Nephron progenitor cell (in vitro differentiated cells): ENCODE results near the gene OR2AJ1.

Experiments
- DNase-seq: peaks from one replicate; pipeline ENCODE4 v3.0.0; 2021
- H3K27ac Mint-ChIP-seq: 2 replicates; pipeline ENCODE4 v1.8.0; 2021; ENCODE audit warnings: mild to moderate bottlenecking, moderate library complexity, mixed read lengths
- H3K27me3 Mint-ChIP-seq: 2 replicates; pipeline ENCODE4 v1.8.0; 2021; ENCODE audit warnings: mild to moderate bottlenecking, low read depth, mixed read lengths; ENCODE audit not compliant: poor library complexity
- H3K36me3 Mint-ChIP-seq: 2 replicates; pipeline ENCODE4 v1.8.0; 2021; ENCODE audit warnings: low read depth, mixed read lengths
- H3K4me1 Mint-ChIP-seq: 2 replicates; pipeline ENCODE4 v1.8.0; 2021; ENCODE audit warnings: mixed read lengths
- H3K4me3 Mint-ChIP-seq: 2 replicates; pipeline ENCODE4 v1.8.0; 2021; ENCODE audit warnings: mild to moderate bottlenecking, moderate library complexity, mixed read lengths
- H3K9me3 Mint-ChIP-seq: 2 replicates; pipeline ENCODE4 v1.8.0; 2021; ENCODE audit warnings: mild to moderate bottlenecking, moderate library complexity, mixed read lengths
- TF ChIP-seq, protein P1 (sequence below): fragments of 200-600 bp; sonication (generic); IDR thresholded peaks from 2 replicates; pipeline ENCODE4 v1.5.0; 2021; ENCODE audit warnings: antibody characterized with exemption

OR2AJ1 gene

DNA sequence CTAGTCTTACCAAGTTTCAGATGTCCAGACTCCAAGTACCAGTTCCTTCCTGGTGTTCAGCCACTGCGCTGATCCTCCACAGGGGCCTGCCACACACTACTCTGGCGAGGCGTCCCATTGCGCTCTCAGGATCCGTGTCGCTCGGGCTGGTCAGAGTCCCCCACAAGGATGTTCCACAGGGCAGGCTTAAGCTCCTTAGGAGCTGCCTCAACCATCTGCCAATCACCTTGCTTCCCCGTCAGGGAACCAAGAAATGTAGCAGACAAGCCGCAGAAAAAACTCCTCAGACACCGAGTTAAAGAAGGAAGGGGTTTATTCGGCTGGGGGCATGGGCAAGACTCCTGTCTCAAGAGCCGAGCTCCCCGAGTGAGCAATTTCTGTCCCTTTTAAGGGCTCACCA is 19.5 kb upstream of the OR2AJ1 start:
- H3K36me3 Mint-ChIP-seq = no peaks in the 10 kb centered on the region

DNA sequence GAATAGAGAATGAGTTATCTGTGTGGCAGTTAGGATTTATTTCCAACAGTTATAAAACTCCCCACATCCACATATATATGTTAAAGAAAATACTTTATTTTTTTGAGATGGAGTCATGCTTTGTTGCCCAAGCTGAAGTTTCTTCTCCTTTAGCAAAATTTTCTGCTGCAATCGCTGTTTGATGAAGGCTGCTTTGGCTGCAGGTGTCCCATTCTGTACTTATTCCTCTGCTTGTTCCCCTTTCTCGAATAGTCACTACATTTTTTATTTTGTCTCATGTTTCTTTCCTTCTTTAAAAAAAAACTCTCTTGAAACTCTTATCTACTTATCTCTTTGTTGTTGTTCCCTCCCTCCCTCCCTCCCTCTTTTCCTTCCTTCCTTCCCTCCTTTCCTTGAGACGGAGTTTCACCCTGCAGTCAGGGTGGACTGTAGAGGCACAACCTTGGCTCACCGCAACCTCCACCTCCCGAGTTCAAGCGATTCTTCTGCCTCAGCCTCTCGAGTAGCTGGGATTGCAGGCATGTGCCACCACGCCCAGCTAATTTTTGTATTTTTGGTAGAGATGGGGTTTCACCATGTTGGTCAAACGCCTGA is 18.7 kb upstream of the OR2AJ1 start:
- peaks cover 4% of the 10 kb centered on the region for H3K27me3 Mint-ChIP-seq
- DNase-seq = no peak
- no peaks in the 10 kb centered on the region for H3K4me1 Mint-ChIP-seq
- TF ChIP-seq, protein P1, sequence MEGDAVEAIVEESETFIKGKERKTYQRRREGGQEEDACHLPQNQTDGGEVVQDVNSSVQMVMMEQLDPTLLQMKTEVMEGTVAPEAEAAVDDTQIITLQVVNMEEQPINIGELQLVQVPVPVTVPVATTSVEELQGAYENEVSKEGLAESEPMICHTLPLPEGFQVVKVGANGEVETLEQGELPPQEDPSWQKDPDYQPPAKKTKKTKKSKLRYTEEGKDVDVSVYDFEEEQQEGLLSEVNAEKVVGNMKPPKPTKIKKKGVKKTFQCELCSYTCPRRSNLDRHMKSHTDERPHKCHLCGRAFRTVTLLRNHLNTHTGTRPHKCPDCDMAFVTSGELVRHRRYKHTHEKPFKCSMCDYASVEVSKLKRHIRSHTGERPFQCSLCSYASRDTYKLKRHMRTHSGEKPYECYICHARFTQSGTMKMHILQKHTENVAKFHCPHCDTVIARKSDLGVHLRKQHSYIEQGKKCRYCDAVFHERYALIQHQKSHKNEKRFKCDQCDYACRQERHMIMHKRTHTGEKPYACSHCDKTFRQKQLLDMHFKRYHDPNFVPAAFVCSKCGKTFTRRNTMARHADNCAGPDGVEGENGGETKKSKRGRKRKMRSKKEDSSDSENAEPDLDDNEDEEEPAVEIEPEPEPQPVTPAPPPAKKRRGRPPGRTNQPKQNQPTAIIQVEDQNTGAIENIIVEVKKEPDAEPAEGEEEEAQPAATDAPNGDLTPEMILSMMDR = no peak
- H3K9me3 Mint-ChIP-seq = peaks cover 82% of the 10 kb centered on the region
- H3K27ac Mint-ChIP-seq = no peak overlapping the region
- no peak overlapping the region for H3K4me3 Mint-ChIP-seq
- no peaks in the 10 kb centered on the region for H3K36me3 Mint-ChIP-seq

More for the DNA sequence above, 19.5 kb upstream of the OR2AJ1 start:
- no peaks in the 10 kb centered on the region for H3K4me1 Mint-ChIP-seq
- TF ChIP-seq, protein P1 = no peak
- no peak overlapping the region for H3K27ac Mint-ChIP-seq
- H3K4me3 Mint-ChIP-seq = no peak overlapping the region
- H3K9me3 Mint-ChIP-seq = peaks cover 74% of the 10 kb centered on the region
- H3K27me3 Mint-ChIP-seq = peaks cover 4% of the 10 kb centered on the region
- no peak for DNase-seq

DNA sequence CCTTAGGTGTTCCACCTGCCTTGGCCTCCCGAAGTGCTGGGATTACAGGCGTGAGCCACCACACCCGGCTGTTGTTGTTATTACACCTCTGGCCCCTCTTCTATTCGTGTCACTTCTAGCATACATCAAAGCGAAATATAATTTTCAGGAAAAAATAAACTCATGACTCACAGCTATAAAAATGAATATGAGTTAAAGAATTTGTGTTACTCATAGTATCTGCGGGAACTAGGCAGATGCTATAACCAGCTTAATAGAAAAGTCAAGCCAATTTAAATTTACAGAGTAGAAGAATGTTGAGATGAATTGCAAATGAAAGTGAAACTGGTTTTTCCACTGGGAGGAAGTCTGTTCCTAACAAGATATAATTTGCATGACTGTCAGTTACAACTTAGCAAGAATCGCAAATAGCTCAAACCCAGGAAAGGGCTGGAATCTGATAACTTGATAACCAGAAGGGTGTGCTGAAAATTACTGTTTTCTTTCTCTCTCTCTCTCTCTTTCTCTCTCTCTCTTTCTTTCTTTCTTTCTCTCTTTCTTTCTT is 18.1 kb upstream of the OR2AJ1 start:
- H3K4me3 Mint-ChIP-seq = no peak overlapping the region
- H3K27ac Mint-ChIP-seq = no peak overlapping the region
- peaks cover 87% of the 10 kb centered on the region for H3K9me3 Mint-ChIP-seq
- H3K27me3 Mint-ChIP-seq = peaks cover 4% of the 10 kb centered on the region
- no peak for DNase-seq
- no peaks in the 10 kb centered on the region for H3K36me3 Mint-ChIP-seq
- TF ChIP-seq, protein P1 = no peak
- H3K4me1 Mint-ChIP-seq = no peaks in the 10 kb centered on the region

DNA sequence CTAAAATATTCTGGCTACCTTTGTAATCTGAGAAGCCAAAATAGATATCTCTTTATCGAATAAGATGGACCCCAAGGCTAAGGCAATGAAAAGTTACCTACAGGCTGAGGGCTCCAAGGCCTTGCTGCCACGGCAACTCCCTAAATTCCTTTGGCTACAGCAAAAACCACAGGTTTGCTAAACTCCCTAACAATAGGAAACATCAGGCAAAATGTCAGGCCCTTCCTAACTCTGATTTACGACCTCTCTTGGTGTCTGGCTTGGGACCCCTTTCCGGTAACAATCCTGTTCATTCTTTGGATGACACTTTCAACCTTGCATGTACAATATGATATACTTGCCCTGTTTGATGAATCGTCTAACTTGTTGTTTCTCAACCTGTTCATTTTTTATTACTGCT is 15.9 kb upstream of the OR2AJ1 start:
- H3K4me3 Mint-ChIP-seq = no peak overlapping the region
- H3K36me3 Mint-ChIP-seq = no peaks in the 10 kb centered on the region
- H3K27me3 Mint-ChIP-seq = peaks cover 4% of the 10 kb centered on the region
- H3K27ac Mint-ChIP-seq = no peak overlapping the region
- TF ChIP-seq, protein P1 = no peak
- DNase-seq = no peak
- no peaks in the 10 kb centered on the region for H3K4me1 Mint-ChIP-seq
- peaks cover 86% of the 10 kb centered on the region for H3K9me3 Mint-ChIP-seq

DNA sequence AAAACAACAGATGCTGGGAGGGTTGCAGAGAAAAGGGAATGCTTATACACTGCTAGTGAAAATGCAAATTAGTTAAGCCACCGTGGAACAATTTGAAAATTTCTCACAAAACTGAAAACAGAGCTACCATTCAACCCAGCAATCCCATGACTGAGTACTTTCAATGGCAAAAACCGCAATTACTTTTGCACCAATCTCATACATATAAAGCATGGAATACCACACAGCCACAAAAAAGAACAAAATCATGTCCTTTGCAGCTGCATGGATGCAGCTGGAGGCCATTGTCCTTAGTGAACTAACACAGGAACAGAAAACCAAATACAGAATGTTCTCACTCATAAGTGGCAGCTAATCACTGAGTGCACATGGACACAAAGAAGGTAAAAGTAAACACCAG is 10.9 kb upstream of the OR2AJ1 start:
- H3K4me3 Mint-ChIP-seq = no peak overlapping the region
- H3K4me1 Mint-ChIP-seq = no peaks in the 10 kb centered on the region
- H3K27ac Mint-ChIP-seq = no peak overlapping the region
- DNase-seq = no peak
- peaks cover 55% of the 10 kb centered on the region for H3K9me3 Mint-ChIP-seq
- H3K27me3 Mint-ChIP-seq = no peaks in the 10 kb centered on the region
- no peaks in the 10 kb centered on the region for H3K36me3 Mint-ChIP-seq
- TF ChIP-seq, protein P1 = no peak
